Left cardiac atrium (tissue), 4 donors: Measurements from ENCODE around the gene CAMTA2. TPM values are rescaled to one million over a fixed set of nuclear protein-coding genes. Genes with fewer than 3 reads are reported as not detected.
A peak's percentile ranks its signal among the peaks of the same experiment; 100 is the strongest.

Experiments
- ATAC-seq, 2 donors: fragments of 200-7000 bp; cut with Tn5 transposase; one replicate each; pipeline ENCODE4 v1.9.1; 2020; ENCODE audit warnings: mild to moderate bottlenecking in 2 of 2, moderate library complexity in 2 of 2
- DNase-seq: peaks from one replicate; pipeline ENCODE4 v3.0.0-alpha.2; 2020
- intact Hi-C, 2 donors: fragments of 100-400 bp; cut with DNase I; formaldehyde crosslinking; loops; one replicate each; pipeline versions ENCODE4 v1.14.1 to v1.15.1; 2022 to 2023
- total RNA-seq, 2 donors: library from RNA; stranded (reverse); fragmentation: NEBNext Ultra II Directional; extraction: Animal tissue kit (Norgen Biotek cat#: 25700); gene quantifications; one replicate each; pipeline ENCODE4 v1.2.1, GENCODE V29; 2021
- donor health status: DM: no; HTN: yes; CAD: no.
- donor health status: DM: no; HTN: yes; CAD: no; lungs with severe emphysema.
- donor health status: DM: yes; HTN: yes; CAD: no.
- donor health status: Dilated cardiomyopathy.

CAMTA2 gene
- total RNA-seq, 2 donors from 2014 or later, result 35.5 to 46.1 TPM

GRCh38 chr17:4972322-4972721 lies 15.2 kb downstream of the CAMTA2 start:
- no peak for ATAC-seq
- intact Hi-C loops, result no loop called here
- DNase-seq, result no peak

GRCh38 chr17:4971826-4972225 lies 15.6 kb downstream of the CAMTA2 start:
- DNase-seq (no peak), ATAC-seq (no peak)
- intact Hi-C loops, result no loop called here

GRCh38 chr17:4970273-4970672 lies 17.2 kb downstream of the CAMTA2 start:
- no peak for ATAC-seq
- no peak for DNase-seq
- intact Hi-C loops, result no loop called here

GRCh38 chr17:4969551-4970173 lies 17.8 kb downstream of the CAMTA2 start:
- ATAC-seq (no peak), DNase-seq (no peak)
- intact Hi-C loops, result no loop called here

GRCh38 chr17:4969047-4969550 lies 18.4 kb downstream of the CAMTA2 start:
- intact Hi-C loops, result no loop called here
- ATAC-seq (no peak), DNase-seq (no peak)

GRCh38 chr17:4968486-4969046 lies 18.9 kb downstream of the CAMTA2 start:
- ATAC-seq, result no peak
- no peak for DNase-seq
- intact Hi-C loops, result no loop called here

- intact Hi-C loops, result loop anchor here in 1 of 2 donors (2.0 kb wide), 1 partner anchor 17 kb away; the partner anchor contains the start of gene ENO3
- peak; percentile 82 to 84 for ATAC-seq
- DNase-seq, result peak; percentile 94
These were observed 19.7 kb downstream of the CAMTA2 start, which contains the start of gene SPAG7 for GRCh38 chr17:4967539-4968485. TSS of gene SPAG7 (minus strand) at chr17:4967817. CDS start at chr17:4967804, 13 bp downstream.

- ATAC-seq (peak; percentile 92 to 93), DNase-seq (peak; percentile 98)
- intact Hi-C loops, result loop anchor here in 1 of 2 donors (2.0 kb wide), 1 partner anchor 16 kb away; the partner anchor contains the start of gene ENO3
These were observed 20.5 kb downstream of the CAMTA2 start for GRCh38 chr17:4966844-4967538.

- intact Hi-C loops, result no loop called here
- no peak for ATAC-seq
- DNase-seq, result no peak
These were observed 22.0 kb downstream of the CAMTA2 start for GRCh38 chr17:4965311-4965986.

GRCh38 chr17:4960279-4960922 lies 27.1 kb downstream of the CAMTA2 start:
- DNase-seq, result no peak
- ATAC-seq, result no peak
- intact Hi-C loops, result no loop called here

- ATAC-seq, result no peak
- intact Hi-C loops, result no loop called here
- DNase-seq, result no peak
These were observed 28.1 kb downstream of the CAMTA2 start for GRCh38 chr17:4959261-4959965.

GRCh38 chr17:4958102-4958501 lies 29.4 kb downstream of the CAMTA2 start:
- ATAC-seq, result no peak
- intact Hi-C loops, result no loop called here
- DNase-seq, result no peak

GRCh38 chr17:4956493-4957061 lies 30.9 kb downstream of the CAMTA2 start:
- DNase-seq (no peak), ATAC-seq (no peak)
- intact Hi-C loops, result no loop called here

GRCh38 chr17:4955091-4955490 lies 32.4 kb downstream of the CAMTA2 start:
- ATAC-seq (no peak), DNase-seq (no peak)
- intact Hi-C loops, result no loop called here

- DNase-seq (no peak), ATAC-seq (no peak)
- intact Hi-C loops, result no loop called here
These were observed 34.0 kb downstream of the CAMTA2 start for GRCh38 chr17:4953451-4953961.

- no peak for ATAC-seq
- intact Hi-C loops, result loop anchor here in 1 of 2 donors (2.0 kb wide), 1 partner anchor 15 kb away; the partner anchor contains the start of gene SPAG7
- no peak for DNase-seq
These were observed 36.0 kb downstream of the CAMTA2 start for GRCh38 chr17:4951486-4951885.

- intact Hi-C loops, result loop anchor here in 1 of 2 donors (2.0 kb wide), 1 partner anchor 16 kb away; the partner anchor contains the start of gene SPAG7
- no peak for DNase-seq
- no peak for ATAC-seq
These were observed 36.7 kb downstream of the CAMTA2 start, which contains the start of gene ENO3 for GRCh38 chr17:4950746-4951204. TSS of gene ENO3 (plus strand) at chr17:4951119. CDS start at chr17:4951830, 711 bp downstream.
